Activated T-cell treated with anti-CD3 and anti-CD28 coated beads, Interleukin-2, amount 50 U/mL, for 24 hours (primary cell): Measurements from ENCODE around the gene ATP1B1.

Experiments
- DNase-seq: peaks from one replicate; pipeline ENCODE4 v3.0.0-alpha.2; 2020
- H3K27ac Mint-ChIP-seq: 2 replicates; pipeline ENCODE4 v1.8.0; 2020; ENCODE audit warnings: mild to moderate bottlenecking, mixed read lengths
- H3K27me3 Mint-ChIP-seq: 2 replicates; pipeline ENCODE4 v1.8.0; 2020; ENCODE audit warnings: mixed read lengths
- H3K36me3 Mint-ChIP-seq: 2 replicates; pipeline ENCODE4 v1.8.0; 2020; ENCODE audit warnings: low read depth, mixed read lengths
- H3K4me1 Mint-ChIP-seq: 2 replicates; pipeline ENCODE4 v1.8.0; 2020; ENCODE audit warnings: low read depth, mixed read lengths
- H3K4me3 Mint-ChIP-seq: 2 replicates; pipeline ENCODE4 v1.8.0; 2020; ENCODE audit warnings: mild to moderate bottlenecking, moderate library complexity, mixed read lengths
- H3K9me3 Mint-ChIP-seq: 2 replicates; pipeline ENCODE4 v1.8.0; 2020; ENCODE audit warnings: mixed read lengths

The ATP1B1 gene

GRCh38 chr1:169086603-169087455, 19.7 kb upstream of the ATP1B1 start:
- Mint-ChIP-seq H3K4me1 (peaks cover 12% of the 10 kb centered on the region), H3K9me3 (no peaks in the 10 kb centered on the region), H3K4me3 (no peak overlapping the region), H3K27ac (no peak overlapping the region), H3K27me3 (no peaks in the 10 kb centered on the region), H3K36me3 (no peaks in the 10 kb centered on the region)
- no peak for DNase-seq

- Mint-ChIP-seq H3K9me3 (no peaks in the 10 kb centered on the region), H3K4me3 (no peak overlapping the region), H3K27ac (no peak overlapping the region), H3K4me1 (peaks cover 12% of the 10 kb centered on the region), H3K36me3 (no peaks in the 10 kb centered on the region), H3K27me3 (no peaks in the 10 kb centered on the region)
- DNase-seq = no peak
Observed at GRCh38 chr1:169087876-169088275, 18.6 kb upstream of the ATP1B1 start.

- no peak for DNase-seq
- peaks cover 2% of the 10 kb centered on the region for H3K27me3 Mint-ChIP-seq
- peaks cover 12% of the 10 kb centered on the region for H3K4me1 Mint-ChIP-seq
- H3K9me3 Mint-ChIP-seq = no peaks in the 10 kb centered on the region
- no peak overlapping the region for H3K4me3 Mint-ChIP-seq
- no peaks in the 10 kb centered on the region for H3K36me3 Mint-ChIP-seq
- H3K27ac Mint-ChIP-seq = no peak overlapping the region
Observed at GRCh38 chr1:169089776-169090175, 16.7 kb upstream of the ATP1B1 start.

- Mint-ChIP-seq H3K36me3 (no peaks in the 10 kb centered on the region), H3K4me3 (no peak overlapping the region), H3K27ac (no peak overlapping the region)
Observed at GRCh38 chr1:169090308-169090899, 16.1 kb upstream of the ATP1B1 start.

DNA sequence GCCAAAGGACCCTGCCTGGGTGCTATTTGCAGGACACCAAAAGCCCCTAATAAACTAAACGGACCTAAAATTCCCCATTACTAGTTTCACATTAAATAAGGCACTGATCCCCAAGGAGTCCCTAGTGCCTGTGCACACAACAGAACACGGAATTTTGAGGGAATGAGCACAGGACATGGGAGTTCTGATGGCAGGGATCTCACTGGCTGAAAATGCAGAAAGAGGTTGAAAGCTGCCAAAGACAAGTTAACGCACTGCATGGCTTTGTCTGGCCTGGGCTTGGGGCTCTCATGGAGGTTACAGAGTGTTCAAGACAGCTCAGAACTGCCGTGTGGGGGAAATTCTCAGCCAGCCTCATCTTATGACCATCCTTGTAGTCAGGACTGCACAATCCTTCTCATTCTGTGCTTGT, 15.6 kb upstream of the ATP1B1 start:
- H3K9me3 Mint-ChIP-seq = no peaks in the 10 kb centered on the region
- DNase-seq = no peak

More at GRCh38 chr1:169090308-169090899, 16.1 kb upstream of the ATP1B1 start:
- peaks cover 12% of the 10 kb centered on the region for H3K4me1 Mint-ChIP-seq
- H3K9me3 Mint-ChIP-seq = no peaks in the 10 kb centered on the region
- no peak for DNase-seq
- H3K27me3 Mint-ChIP-seq = peaks cover 2% of the 10 kb centered on the region

GRCh38 chr1:169091480-169091941, 15.0 kb upstream of the ATP1B1 start:
- Mint-ChIP-seq H3K4me1 (peaks cover 11% of the 10 kb centered on the region), H3K9me3 (no peaks in the 10 kb centered on the region), H3K36me3 (no peaks in the 10 kb centered on the region), H3K4me3 (no peak overlapping the region), H3K27ac (no peak overlapping the region), H3K27me3 (peaks cover 2% of the 10 kb centered on the region)
- no peak for DNase-seq

More for the DNA sequence above, 15.6 kb upstream of the ATP1B1 start:
- Mint-ChIP-seq H3K4me3 (no peak overlapping the region), H3K4me1 (peaks cover 12% of the 10 kb centered on the region), H3K27ac (no peak overlapping the region), H3K36me3 (no peaks in the 10 kb centered on the region), H3K27me3 (peaks cover 2% of the 10 kb centered on the region)

- Mint-ChIP-seq H3K27ac (no peak overlapping the region), H3K9me3 (peaks cover 2% of the 10 kb centered on the region), H3K4me1 (peaks cover 3% of the 10 kb centered on the region), H3K4me3 (no peak overlapping the region), H3K36me3 (no peaks in the 10 kb centered on the region), H3K27me3 (peaks cover 2% of the 10 kb centered on the region)
- DNase-seq = no peak
Observed at GRCh38 chr1:169092399-169092798, 14.1 kb upstream of the ATP1B1 start.

GRCh38 chr1:169094897-169095569, 11.5 kb upstream of the ATP1B1 start:
- Mint-ChIP-seq H3K4me3 (no peak overlapping the region), H3K27ac (no peak overlapping the region), H3K36me3 (no peaks in the 10 kb centered on the region), H3K9me3 (peaks cover 2% of the 10 kb centered on the region), H3K4me1 (peaks cover 3% of the 10 kb centered on the region), H3K27me3 (peaks cover 2% of the 10 kb centered on the region)
- DNase-seq = no peak

DNA sequence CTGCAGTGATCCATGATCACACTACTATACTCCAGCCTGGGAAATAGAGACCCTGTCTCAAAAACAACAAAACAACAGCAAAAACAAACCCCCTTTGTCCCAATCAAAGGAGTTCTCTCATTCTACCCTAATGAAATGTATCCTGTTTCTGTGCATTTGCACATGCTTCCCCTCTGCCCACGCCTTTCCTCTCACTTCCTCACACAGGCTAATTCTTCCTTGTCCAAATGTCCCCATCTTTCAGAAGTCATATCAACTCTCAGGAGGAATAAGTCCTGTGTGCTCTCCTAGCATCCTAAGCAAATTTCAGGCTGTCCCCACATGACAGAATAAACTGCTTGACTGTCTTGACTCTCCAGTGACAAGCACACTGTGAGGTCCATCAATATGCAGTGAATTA, 8.1 kb upstream of the ATP1B1 start:
- no peak overlapping the region for H3K27ac Mint-ChIP-seq
- no peak for DNase-seq
- H3K27me3 Mint-ChIP-seq = peaks cover 10% of the 10 kb centered on the region
- peaks cover 2% of the 10 kb centered on the region for H3K9me3 Mint-ChIP-seq
- H3K4me1 Mint-ChIP-seq = no peaks in the 10 kb centered on the region
- no peaks in the 10 kb centered on the region for H3K36me3 Mint-ChIP-seq
- H3K4me3 Mint-ChIP-seq = no peak overlapping the region

DNA sequence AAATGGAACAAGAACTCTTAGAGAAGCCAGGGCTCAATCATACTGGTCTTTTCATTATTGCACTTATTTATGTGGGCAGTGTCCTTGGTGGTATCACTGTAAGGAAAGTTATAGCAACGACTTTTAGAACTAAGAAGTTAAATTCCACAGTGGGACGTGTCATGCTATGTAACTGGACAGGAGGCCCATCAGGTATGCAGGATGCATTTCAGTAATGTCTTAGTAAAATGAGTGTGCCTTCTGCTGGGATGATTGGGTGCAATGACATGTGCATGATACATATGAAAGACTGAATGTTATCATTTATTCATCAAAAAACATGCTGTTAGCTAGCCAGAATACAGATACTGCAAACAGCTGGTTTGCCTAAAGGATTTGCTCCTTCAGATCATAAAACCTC, 6.9 kb upstream of the ATP1B1 start:
- DNase-seq = no peak
- Mint-ChIP-seq H3K36me3 (no peaks in the 10 kb centered on the region), H3K27ac (no peak overlapping the region), H3K4me1 (no peaks in the 10 kb centered on the region), H3K27me3 (peaks cover 9% of the 10 kb centered on the region), H3K9me3 (peaks cover 2% of the 10 kb centered on the region), H3K4me3 (no peak overlapping the region)

DNA sequence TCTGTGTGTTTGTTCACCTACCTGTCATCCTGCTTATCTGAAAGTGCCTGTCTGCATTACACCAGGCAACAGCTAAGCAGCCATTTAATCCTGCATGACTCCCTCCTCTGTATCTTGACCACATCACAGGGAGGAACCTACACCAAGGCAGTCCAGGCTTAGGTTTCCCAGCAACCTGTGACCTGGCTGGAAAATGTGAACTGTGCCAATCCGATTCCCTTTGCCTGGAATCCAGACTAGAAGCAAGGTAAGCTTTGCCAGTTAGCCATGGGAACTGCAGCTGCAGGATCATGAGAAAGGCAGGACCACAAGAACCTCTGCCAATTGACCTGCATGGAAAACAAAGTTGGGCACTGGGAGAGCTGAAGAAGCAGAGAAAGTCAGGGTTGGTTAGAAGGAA, 6.3 kb upstream of the ATP1B1 start:
- no peaks in the 10 kb centered on the region for H3K36me3 Mint-ChIP-seq
- no peak overlapping the region for H3K27ac Mint-ChIP-seq
- H3K4me1 Mint-ChIP-seq = no peaks in the 10 kb centered on the region
- H3K9me3 Mint-ChIP-seq = peaks cover 2% of the 10 kb centered on the region
- no peak overlapping the region for H3K4me3 Mint-ChIP-seq
- peaks cover 15% of the 10 kb centered on the region for H3K27me3 Mint-ChIP-seq
- no peak for DNase-seq

- no peak overlapping the region for H3K27ac Mint-ChIP-seq
- H3K27me3 Mint-ChIP-seq = peaks cover 16% of the 10 kb centered on the region
- peaks cover 2% of the 10 kb centered on the region for H3K9me3 Mint-ChIP-seq
- peaks cover 3% of the 10 kb centered on the region for H3K4me1 Mint-ChIP-seq
- DNase-seq = no peak
- no peaks in the 10 kb centered on the region for H3K36me3 Mint-ChIP-seq
- no peak overlapping the region for H3K4me3 Mint-ChIP-seq
Observed at GRCh38 chr1:169100651-169101088, 5.8 kb upstream of the ATP1B1 start.

DNA sequence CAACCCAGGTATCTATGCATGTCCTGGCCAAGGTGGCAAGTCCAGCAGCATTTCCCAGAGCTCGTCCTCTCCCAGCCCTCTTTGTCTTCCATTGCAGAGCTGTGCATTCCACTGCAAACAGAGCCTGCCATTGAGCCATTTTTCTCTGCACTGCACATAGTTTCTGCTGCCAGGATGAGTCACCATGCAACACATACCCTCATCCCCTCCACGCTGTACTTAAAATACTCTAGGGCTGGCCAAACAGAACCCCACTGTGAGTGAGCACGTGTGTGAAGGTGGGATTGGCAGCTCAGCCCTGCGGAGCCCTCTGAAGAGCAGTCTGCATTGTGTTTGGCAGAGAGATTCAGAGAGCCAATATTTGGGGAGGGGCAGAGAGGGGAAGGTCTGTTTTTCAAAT, 3.9 kb upstream of the ATP1B1 start:
- Mint-ChIP-seq H3K36me3 (no peaks in the 10 kb centered on the region), H3K27ac (no peak overlapping the region), H3K9me3 (no peaks in the 10 kb centered on the region), H3K4me3 (no peak overlapping the region), H3K27me3 (peaks cover 23% of the 10 kb centered on the region), H3K4me1 (peaks cover 9% of the 10 kb centered on the region)
- no peak for DNase-seq

DNA sequence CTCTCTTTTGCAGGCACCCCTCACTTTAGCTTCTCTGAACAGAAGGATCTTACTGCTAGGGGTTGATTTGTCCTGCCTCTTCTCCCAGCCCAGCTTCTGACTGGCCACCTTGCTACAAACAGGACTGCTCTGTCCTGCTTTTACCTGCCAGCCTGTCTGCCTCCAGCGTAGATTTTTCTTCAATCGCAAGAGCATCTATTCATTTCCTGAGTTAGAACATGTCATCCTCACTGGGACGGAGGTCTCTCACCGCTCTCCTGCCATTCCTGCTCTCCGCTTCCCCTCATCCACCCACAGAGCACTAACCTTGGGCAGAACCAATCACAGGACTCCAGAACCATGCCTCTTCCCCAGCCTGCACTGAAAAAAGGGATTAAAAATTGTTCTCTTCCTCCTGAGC, 3.5 kb upstream of the ATP1B1 start:
- Mint-ChIP-seq H3K4me3 (no peak overlapping the region), H3K9me3 (no peaks in the 10 kb centered on the region), H3K27ac (no peak overlapping the region), H3K27me3 (peaks cover 27% of the 10 kb centered on the region), H3K4me1 (peaks cover 13% of the 10 kb centered on the region), H3K36me3 (no peaks in the 10 kb centered on the region)
- no peak for DNase-seq

DNA sequence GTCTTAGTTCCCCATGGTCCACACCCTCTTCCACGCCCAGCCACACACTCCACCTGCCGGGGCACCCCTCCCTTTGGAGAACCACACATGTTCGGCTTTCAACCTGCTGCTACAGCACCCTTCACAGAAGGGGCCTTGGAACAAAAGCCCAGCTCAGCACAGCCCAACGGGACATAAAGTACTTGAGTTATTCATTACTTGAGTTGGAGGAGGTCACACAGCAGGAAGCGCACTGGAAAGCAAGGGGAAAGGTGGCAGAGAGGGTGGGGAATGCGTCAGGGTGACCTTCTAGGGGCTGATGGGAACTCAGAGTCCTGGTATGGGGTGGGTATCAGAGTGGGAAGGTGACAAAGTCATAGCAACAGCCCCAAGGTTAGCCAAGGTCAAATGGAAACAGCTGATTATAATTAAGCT, 3.0 kb upstream of the ATP1B1 start:
- H3K27ac Mint-ChIP-seq = no peak overlapping the region
- H3K4me1 Mint-ChIP-seq = peaks cover 18% of the 10 kb centered on the region
- H3K9me3 Mint-ChIP-seq = no peaks in the 10 kb centered on the region
- H3K4me3 Mint-ChIP-seq = no peak overlapping the region
- H3K36me3 Mint-ChIP-seq = no peaks in the 10 kb centered on the region
- peaks cover 27% of the 10 kb centered on the region for H3K27me3 Mint-ChIP-seq
- DNase-seq = no peak
